Kidney capillary endothelial cell (primary cell): ENCODE data around the gene SLC35E3.

Experiments used
- DNase-seq: peaks from one replicate; pipeline ENCODE4 v3.0.0-alpha.2; 2018; ENCODE audit warnings: low spot score

Gene SLC35E3

GRCh38 chr12:68745904-68746571 lies at the start of gene SLC35E3:
TSS of gene SLC35E3 (plus strand) at chr12:68746176. CDS start at chr12:68746378, 202 bp downstream.
- peak; percentile 87 for DNase-seq

GRCh38 chr12:68699486-68699885 lies 46.5 kb upstream of the SLC35E3 start:
- DNase-seq, result no peak

- DNase-seq, result no peak
Measured at GRCh38 chr12:68727776-68728175, 18.2 kb upstream of the SLC35E3 start.

GRCh38 chr12:68733661-68734071 lies 12.3 kb upstream of the SLC35E3 start:
- DNase-seq, result no peak

GRCh38 chr12:68739891-68740290 lies 6.1 kb upstream of the SLC35E3 start:
- no peak for DNase-seq

GRCh38 chr12:68743356-68743755 lies 2.6 kb upstream of the SLC35E3 start:
- no peak for DNase-seq

GRCh38 chr12:68745376-68745903 lies 536 bp upstream of the SLC35E3 start:
- no peak for DNase-seq

GRCh38 chr12:68746572-68747180 lies 700 bp downstream of the SLC35E3 start:
- DNase-seq, result peak; percentile 60

- no peak for DNase-seq
Measured at GRCh38 chr12:68749443-68749842, 3.5 kb downstream of the SLC35E3 start.

- no peak for DNase-seq
Measured at GRCh38 chr12:68749861-68750260, 3.9 kb downstream of the SLC35E3 start.

GRCh38 chr12:68750506-68750905 lies 4.5 kb downstream of the SLC35E3 start:
- no peak for DNase-seq

- no peak for DNase-seq
Measured at GRCh38 chr12:68755536-68756243, 9.7 kb downstream of the SLC35E3 start.

- DNase-seq, result no peak
Measured at GRCh38 chr12:68759852-68760251, 13.9 kb downstream of the SLC35E3 start.

GRCh38 chr12:68760806-68761441 lies 14.9 kb downstream of the SLC35E3 start:
- DNase-seq, result no peak

GRCh38 chr12:68761442-68761812 lies 15.5 kb downstream of the SLC35E3 start:
- DNase-seq, result no peak

GRCh38 chr12:68761901-68762630 lies 16.1 kb downstream of the SLC35E3 start:
- DNase-seq, result no peak

GRCh38 chr12:68762691-68763090 lies 16.7 kb downstream of the SLC35E3 start:
- no peak for DNase-seq

- no peak for DNase-seq
Measured at GRCh38 chr12:68765696-68766095, 19.7 kb downstream of the SLC35E3 start.

GRCh38 chr12:68766646-68767045 lies 20.7 kb downstream of the SLC35E3 start:
- DNase-seq, result no peak

- DNase-seq, result no peak
Measured at GRCh38 chr12:68767191-68767590, 21.2 kb downstream of the SLC35E3 start.

GRCh38 chr12:68768431-68768939 lies 22.5 kb downstream of the SLC35E3 start:
- DNase-seq, result no peak

GRCh38 chr12:68769941-68770340 lies 24.0 kb downstream of the SLC35E3 start:
- no peak for DNase-seq
